Left lung (tissue), 10 donors: ENCODE data around the gene CBX8. TPM values are rescaled to one million over a fixed set of nuclear protein-coding genes. Genes with fewer than 3 reads are reported as not detected.

Experiments used
- ATAC-seq: fragments of 200-7000 bp; cut with Tn5 transposase; one replicate; pipeline ENCODE4 v1.9.1; 2020; ENCODE audit warnings: moderate library complexity
- DNase-seq, 4 donors: peaks; one replicate each; pipeline ENCODE4 v3.0.0-alpha.2; 2013 to 2020
- H3K27ac ChIP-seq, 2 donors: fragments of 200-600 bp; sonication (generic) in 1 of 2; one replicate each; pipeline versions ENCODE4 v1.5.0 to v1.8.0; 2020 to 2021
- H3K27me3 ChIP-seq, 2 donors: fragments of 200-600 bp; sonication (generic) in 1 of 2; one replicate each; pipeline versions ENCODE4 v1.5.0 to v1.8.0; 2020 to 2021
- H3K36me3 ChIP-seq, 2 donors: fragments of 200-600 bp; sonication (generic) in 1 of 2; one replicate each; pipeline versions ENCODE4 v1.5.0 to v1.8.0; 2020 to 2021
- H3K4me1 ChIP-seq, 2 donors: fragments of 200-600 bp; one replicate each; pipeline ENCODE4 v1.8.0; 2021
- H3K4me3 ChIP-seq, 2 donors: fragments of 200-600 bp; sonication (generic) in 1 of 2; one replicate each; pipeline versions ENCODE4 v1.5.0 to v1.8.0; 2020 to 2021; ENCODE audit warnings: mild to moderate bottlenecking in 1 of 2
- H3K9me3 ChIP-seq, 2 donors: fragments of 200-600 bp; sonication (generic) in 1 of 2; one replicate each; pipeline versions ENCODE4 v1.5.0 to v1.8.0; 2020 to 2021
- intact Hi-C, 2 donors: fragments of 100-400 bp; cut with DNase I; formaldehyde crosslinking; loops; one replicate each; pipeline versions ENCODE4 v1.11.2 to v1.14.2; 2022
- polyA plus RNA-seq, 6 donors: library from polyadenylated mRNA; unstranded; fragments of 120-200 nt; gene quantifications; one replicate each; pipeline ENCODE4 v1.2.1, GENCODE V29; 2013; ENCODE audit not compliant: insufficient read length in 6 of 6
- total RNA-seq, 2 donors: library from RNA; stranded (reverse); fragmentation: NEBNext Ultra II Directional; extraction: Animal tissue kit (Norgen Biotek cat#: 25700); gene quantifications; one replicate each; pipeline ENCODE4 v1.2.1, GENCODE V29; 2021
- TF ChIP-seq, protein P1 (sequence below), 2 donors: fragments of 200-600 bp; sonication (generic) in 1 of 2; IDR thresholded peaks; one replicate each; pipeline versions ENCODE4 v1.5.0 to v1.8.0; 2021; ENCODE audit warnings: antibody characterized with exemption in 2 of 2
- donor health status: DM: no; HTN: yes; CAD: no.
- donor health status: DM: no; HTN: no; CAD: no.

CBX8 gene
- total and polyA plus RNA-seq, 8 donors: 7.3 to 11.4 (median 8.9) TPM

DNA sequence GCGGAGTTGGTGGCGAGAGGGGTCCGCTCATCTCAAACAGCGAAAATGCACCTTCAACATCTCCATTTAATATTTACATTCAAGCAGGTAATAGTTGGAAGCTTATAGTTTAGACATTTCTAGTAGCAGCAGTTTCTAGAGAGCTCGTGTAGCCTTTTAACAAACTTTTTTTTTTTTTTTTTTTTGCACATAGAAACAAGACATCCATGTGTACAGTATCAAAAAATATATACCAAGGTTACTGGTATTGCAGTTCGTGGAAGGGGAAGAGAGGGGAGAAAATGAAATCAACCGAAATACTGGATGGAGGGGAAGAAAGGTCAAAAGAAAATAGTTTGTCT is 36.2 kb upstream of the CBX8 start:
- peaks cover 0 to 27% of the 10 kb centered on the region in 2 donors for H3K36me3 ChIP-seq
- DNase-seq (no peak), ATAC-seq (no peak)
- peaks cover 36 to 81% of the 10 kb centered on the region in 2 donors for H3K4me1 ChIP-seq
- TF ChIP-seq, protein P1, sequence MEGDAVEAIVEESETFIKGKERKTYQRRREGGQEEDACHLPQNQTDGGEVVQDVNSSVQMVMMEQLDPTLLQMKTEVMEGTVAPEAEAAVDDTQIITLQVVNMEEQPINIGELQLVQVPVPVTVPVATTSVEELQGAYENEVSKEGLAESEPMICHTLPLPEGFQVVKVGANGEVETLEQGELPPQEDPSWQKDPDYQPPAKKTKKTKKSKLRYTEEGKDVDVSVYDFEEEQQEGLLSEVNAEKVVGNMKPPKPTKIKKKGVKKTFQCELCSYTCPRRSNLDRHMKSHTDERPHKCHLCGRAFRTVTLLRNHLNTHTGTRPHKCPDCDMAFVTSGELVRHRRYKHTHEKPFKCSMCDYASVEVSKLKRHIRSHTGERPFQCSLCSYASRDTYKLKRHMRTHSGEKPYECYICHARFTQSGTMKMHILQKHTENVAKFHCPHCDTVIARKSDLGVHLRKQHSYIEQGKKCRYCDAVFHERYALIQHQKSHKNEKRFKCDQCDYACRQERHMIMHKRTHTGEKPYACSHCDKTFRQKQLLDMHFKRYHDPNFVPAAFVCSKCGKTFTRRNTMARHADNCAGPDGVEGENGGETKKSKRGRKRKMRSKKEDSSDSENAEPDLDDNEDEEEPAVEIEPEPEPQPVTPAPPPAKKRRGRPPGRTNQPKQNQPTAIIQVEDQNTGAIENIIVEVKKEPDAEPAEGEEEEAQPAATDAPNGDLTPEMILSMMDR (IDR thresholded peaks at IDR 0.05): no peak
- no peak overlapping the region for H3K27ac ChIP-seq
- no peaks in the 10 kb centered on the region for H3K9me3 ChIP-seq
- intact Hi-C loops: no loop called here
- H3K4me3 ChIP-seq: peak overlapping the region in 1 of 2 donors; percentile 28
- H3K27me3 ChIP-seq: no peaks in the 10 kb centered on the region

DNA sequence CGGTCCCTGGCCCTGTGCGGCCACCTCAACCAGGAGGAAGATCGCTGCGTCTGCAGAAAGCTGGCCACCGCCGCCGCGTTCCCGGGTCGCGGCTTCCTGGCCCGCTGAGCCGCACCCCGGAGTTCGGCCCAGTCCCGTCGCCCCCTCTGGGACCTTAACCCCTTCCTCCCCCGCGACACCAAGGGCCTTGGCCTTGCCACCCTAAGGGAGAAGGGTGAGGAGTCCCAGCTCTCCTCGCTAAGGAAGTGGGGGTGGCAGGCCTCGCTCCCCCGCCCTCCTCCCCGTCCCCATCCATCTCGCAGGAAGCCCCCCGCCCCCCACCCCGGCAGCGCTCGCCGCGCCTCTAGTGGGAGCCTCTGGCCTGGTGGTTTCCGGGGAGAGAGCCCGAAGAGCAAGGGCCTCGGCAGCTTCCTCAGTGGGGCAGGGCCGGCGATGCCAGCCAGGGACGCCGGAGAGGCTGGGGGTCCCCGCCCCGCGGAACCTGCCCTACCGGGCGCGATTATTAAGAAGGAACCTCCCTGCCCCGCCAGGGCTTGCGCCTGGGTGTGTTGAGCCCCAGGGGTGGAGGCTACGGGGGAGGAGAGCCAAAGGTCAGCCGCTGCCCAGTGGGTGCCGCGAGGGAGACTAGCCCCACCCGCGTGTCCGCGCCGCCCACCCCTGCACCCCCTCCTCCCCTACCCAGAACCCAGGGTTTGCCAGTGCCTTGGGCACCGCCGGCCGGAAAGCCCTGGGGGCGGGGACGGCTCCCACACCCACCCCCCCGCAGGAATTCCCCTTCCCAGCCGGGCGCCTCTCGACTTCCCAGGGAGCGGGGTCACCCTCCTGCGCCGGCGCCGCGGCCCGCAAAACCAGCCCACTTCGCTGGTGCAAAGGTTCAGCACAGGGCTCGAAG is 35.6 kb upstream of the CBX8 start:
- Histone ChIP-seq H3K9me3 (no peaks in the 10 kb centered on the region), H3K27ac (peak overlapping the region; percentile 33 to 58), H3K4me1 (peaks cover 34 to 75% of the 10 kb centered on the region in 2 donors), H3K36me3 (peaks cover 0 to 27% of the 10 kb centered on the region in 2 donors), H3K4me3 (peak overlapping the region; percentile 17 to 28), H3K27me3 (no peaks in the 10 kb centered on the region)
- TF ChIP-seq, protein P1 (IDR thresholded peaks at IDR 0.05): no peak
- intact Hi-C loops: no loop called here
- peak in 3 of 4 donors; percentile 57 to 77 (median 76) for DNase-seq
- peak; percentile 23 for ATAC-seq

DNA sequence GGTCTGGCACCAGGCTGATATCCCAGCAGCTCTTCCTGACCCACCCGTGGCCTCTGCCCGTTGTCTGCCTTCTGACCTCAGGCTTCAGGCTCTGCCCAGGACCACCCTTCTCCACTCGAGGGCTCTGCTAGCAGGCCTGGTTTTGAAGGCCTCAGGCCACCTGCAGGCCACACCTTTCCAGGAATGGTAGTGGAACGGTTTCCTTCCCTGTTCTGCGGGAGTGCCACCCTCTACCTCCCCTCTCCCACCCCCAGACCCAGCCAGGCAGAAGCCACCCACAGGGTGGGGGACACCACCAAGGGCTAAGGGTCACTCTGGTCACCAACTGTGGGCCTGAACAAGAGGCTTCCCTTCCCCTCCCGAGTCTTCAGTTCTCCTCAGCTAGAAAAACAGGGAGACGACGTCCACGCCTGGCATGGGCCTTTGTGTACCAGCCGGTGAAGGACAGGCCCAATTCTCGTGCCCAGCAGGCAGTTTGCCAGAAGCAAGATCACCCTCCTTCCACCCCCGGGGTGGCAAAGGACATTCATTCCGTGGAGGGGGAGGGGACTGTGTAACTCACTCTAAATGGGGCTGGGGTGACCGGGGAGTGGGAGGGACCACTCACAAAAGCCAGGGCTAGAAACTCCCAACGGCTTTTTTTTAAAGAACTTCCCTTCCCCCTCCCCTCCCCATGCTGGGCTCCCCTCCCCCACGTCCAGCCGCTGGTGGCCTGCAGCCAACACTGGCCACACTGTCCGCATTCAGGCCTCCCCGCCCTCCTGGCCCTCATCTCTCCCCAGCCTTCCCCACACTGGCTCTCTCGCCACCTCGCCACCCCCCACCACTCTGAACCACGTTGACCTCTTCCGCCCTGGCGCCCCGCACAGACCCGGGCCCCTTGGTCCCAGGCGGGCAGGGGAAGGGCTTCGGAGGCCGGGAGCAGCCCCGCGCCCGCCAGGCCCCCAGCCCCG is 34.7 kb upstream of the CBX8 start:
- peaks cover 25 to 71% of the 10 kb centered on the region in 2 donors for H3K4me1 ChIP-seq

DNA sequence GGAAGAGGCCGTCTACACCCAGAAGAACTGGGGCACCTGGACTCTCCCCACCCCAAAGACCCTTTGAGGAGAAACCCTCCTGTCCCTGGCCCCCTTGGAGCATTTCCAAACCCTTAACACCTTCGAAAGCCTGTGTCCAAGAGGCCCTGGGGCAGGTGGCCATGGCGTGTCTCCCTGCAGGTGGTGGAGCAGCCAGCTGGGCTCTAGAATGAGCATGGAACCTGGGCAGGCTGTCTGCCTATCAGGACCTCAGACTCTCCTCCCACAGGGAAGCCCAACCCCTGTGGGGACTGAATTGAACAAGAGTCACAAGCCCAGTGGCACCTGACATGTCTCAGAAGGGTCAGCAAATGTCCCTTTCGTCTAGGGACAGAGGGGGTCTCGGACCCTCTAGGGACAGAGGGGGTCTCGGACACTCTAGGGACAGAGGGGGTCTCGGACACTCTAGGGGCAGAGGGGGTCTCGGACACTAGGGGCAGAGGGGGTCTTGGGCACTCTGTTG is 33.9 kb upstream of the CBX8 start:
- no peak overlapping the region for H3K4me3 ChIP-seq
- ATAC-seq (no peak), DNase-seq (peak in 1 of 4 donors; percentile 34)
- H3K9me3 ChIP-seq: no peaks in the 10 kb centered on the region
- intact Hi-C loops: no loop called here
- peaks cover 22 to 71% of the 10 kb centered on the region in 2 donors for H3K4me1 ChIP-seq
- no peaks in the 10 kb centered on the region for H3K27me3 ChIP-seq
- H3K36me3 ChIP-seq: peaks cover 0 to 27% of the 10 kb centered on the region in 2 donors
- no peak overlapping the region for H3K27ac ChIP-seq
- TF ChIP-seq, protein P1 (IDR thresholded peaks at IDR 0.05): no peak

More for the DNA sequence above, 34.7 kb upstream of the CBX8 start:
- peak overlapping the region; percentile 17 to 28 for H3K4me3 ChIP-seq
- TF ChIP-seq, protein P1 (IDR thresholded peaks at IDR 0.05): no peak
- no peaks in the 10 kb centered on the region for H3K9me3 ChIP-seq
- peak; percentile 70 for ATAC-seq
- H3K27me3 ChIP-seq: no peaks in the 10 kb centered on the region
- H3K27ac ChIP-seq: peak overlapping the region; percentile 33 to 58
- peak in 3 of 4 donors; percentile 76 to 84 (median 83) for DNase-seq
- intact Hi-C loops: no loop called here
- H3K36me3 ChIP-seq: peaks cover 0 to 27% of the 10 kb centered on the region in 2 donors
